HG03039 (cell line): ENCODE measurements around the gene LCN12.
"Not testable (repeated sequence)": the region's sequence is repeated elsewhere in the genome, so short reads cannot be mapped to it uniquely, and the experiment has no call there.

Experiments
- ATAC-seq: cut with Tn5 transposase; IDR thresholded peaks from one replicate; pipeline ENCODE4 v1.9.1; 2021; ENCODE audit warnings: mild to moderate bottlenecking, moderate library complexity; ENCODE audit not compliant: unreplicated experiment

The LCN12 gene

DNA sequence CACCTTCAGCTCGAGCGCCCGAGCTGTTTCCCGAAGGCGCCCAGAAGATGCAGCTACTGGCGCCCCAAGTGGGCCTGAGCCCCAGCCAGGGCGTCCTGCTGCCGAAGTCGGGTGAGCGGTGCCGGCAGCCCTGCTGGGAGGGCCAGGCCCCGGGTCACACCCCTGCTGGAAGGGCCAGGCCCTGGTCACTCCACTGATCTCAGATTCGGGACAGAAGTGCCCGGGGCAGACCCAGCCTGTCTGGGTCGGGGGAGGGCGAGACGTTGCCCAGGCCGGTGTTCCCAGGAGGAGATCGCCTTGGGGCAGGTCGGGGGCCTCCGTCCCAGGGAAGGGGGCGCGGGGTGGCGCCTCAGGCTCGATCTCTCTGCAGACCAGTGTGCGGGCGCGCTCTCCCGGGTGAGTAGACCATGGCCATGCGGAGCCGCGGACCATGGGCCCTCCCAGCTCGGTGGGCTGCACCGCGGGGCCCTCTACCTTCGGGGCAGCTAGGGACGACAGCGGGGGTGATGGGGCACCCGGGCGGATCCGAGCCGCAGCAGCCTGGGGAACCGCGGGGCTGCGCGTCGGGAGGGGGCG lies 33.0 kb downstream of the LCN12 start:
- no peak for ATAC-seq

DNA sequence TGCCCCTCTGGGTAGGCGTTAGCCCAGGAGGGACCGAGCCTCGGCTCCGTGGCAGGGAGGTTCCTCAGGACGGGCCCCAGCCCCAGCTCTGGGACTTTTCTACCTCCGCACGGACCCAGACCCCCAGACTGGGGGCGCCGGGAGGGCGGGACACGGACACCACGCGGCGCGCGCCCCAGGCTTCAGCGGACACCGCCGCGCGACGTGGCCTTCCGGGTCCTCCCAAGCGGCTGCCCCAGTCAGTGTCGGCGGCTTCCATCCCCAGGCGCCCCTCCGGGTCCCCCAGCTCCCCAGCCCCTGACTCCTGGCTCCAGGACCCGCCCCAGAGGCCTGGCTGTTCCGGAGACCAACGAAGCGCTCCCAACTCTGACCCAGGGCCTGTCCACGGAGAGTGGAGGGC lies 33.8 kb downstream of the LCN12 start:
- no peak for ATAC-seq

DNA sequence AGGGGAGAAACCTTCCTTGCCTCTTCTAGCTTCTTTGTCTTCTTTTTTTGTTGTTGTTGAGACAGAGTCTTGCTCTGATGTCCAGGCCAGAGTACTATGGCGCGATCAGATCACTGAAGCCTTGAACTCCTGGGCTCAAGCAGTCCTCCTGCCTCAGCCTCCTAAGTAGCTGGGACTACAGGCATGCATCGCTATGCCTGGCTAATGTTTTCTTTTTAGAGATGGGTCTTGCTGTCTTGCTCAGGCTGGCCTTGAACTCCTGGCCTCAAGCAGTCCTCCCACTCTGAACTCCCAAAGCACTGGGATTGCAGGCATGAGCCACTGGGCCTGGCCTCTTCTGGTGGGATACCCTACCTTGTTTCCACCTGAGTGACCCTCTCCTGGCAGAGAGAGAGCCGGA lies 36.8 kb downstream of the LCN12 start:
- no peak for ATAC-seq

DNA sequence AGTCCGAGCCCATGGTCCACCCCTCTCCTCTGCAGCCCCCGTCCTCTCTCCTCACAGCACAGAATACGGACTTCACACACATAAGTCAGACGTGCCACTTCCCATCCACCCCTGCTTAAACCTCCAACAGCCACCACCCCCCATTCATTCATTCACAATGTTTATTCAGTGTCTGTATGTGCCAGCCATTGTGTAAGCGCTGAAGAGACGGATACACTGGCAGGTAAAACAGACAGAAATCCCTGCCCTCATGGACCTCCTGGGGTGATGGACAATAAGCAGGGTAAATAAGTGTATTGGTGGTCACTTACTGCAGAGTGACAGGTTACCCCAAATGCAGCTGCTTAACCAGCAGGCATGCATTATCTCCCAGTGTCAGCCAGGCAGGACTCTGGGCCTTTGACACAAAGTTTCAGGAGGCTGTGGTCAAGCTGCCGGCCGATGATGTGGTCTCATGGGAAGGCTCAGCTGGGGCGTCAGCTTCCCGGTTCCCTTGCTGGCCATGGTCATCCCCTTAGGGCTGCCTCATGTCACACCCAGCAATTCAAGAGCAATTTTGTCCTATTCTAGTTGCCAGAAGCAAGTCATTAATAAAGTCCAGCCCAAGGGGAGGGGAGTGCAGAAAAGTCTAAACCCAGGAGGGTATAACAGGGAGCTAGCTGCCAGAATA lies 38.3 kb downstream of the LCN12 start:
- no peak for ATAC-seq

DNA sequence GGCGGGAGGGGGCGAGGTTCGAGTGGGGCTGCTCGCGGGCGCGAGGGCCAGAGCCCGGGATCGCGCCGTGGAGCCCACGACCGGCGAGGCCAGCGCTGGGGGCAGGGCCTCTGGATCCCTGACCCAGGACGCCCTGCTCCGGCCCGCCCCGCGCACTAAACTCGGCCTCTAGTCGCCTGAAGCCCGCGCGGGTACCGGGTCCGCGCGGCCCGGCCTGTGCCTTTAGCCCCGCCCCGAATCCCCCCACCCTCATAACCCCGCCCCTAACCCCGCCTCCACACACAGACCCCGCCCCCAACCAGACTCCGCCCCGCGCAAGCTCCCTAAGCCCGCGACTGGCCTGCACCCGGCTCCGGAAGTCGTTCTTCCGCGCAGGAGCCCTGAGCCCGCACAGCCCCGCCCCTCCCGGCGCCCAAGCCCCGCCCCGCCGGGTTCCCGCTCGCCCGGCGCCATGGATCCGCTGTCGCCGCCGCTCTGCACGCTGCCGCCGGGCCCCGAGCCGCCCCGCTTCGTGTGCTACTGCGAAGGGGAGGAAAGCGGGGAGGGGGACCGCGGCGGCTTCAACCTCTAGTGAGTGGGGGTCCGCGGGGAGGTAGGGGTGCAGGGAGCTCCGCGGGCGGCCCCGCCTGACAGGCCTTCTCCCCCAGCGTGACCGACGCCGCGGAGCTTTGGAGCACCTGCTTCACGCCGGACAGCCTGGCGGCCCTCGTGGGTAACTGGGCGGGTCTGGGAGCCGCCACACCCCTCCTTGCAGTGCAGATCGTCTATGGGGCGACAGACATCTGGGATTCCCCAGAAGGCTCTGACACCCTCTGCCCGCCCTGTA lies 40.1 kb downstream of the LCN12 start, which contains the start of gene PAXX:
Gene PAXX, plus strand, starts transcription at position 430 of the 826 bp plus-strand sequence. Its CDS starts 22 bp downstream, at position 452.
- peak; percentile 72 for ATAC-seq

DNA sequence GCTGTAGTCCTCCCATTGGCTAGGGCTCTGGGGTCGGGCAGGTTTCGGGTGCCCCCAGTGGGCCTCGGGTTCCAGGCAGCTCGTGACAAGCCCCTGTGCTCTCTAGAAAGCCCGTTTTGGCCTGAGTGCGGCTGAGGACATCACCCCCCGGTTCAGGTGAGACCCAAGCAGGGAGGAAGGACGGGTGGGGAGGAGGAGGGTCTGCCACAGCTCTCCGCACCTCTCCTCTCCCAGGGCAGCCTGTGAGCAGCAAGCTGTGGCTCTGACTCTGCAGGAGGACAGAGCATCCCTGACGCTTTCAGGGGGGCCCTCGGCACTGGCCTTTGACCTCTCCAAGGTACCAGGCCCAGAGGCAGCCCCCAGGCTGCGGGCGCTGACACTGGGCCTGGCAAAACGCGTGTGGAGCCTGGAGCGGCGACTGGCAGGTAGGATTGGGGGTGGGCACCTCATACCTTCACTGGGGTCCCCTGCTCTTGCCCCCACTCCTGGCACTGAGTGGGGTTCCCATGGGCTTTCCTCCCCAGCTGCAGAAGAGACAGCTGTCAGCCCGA lies 40.8 kb downstream of the LCN12 start:
- ATAC-seq = no peak

DNA sequence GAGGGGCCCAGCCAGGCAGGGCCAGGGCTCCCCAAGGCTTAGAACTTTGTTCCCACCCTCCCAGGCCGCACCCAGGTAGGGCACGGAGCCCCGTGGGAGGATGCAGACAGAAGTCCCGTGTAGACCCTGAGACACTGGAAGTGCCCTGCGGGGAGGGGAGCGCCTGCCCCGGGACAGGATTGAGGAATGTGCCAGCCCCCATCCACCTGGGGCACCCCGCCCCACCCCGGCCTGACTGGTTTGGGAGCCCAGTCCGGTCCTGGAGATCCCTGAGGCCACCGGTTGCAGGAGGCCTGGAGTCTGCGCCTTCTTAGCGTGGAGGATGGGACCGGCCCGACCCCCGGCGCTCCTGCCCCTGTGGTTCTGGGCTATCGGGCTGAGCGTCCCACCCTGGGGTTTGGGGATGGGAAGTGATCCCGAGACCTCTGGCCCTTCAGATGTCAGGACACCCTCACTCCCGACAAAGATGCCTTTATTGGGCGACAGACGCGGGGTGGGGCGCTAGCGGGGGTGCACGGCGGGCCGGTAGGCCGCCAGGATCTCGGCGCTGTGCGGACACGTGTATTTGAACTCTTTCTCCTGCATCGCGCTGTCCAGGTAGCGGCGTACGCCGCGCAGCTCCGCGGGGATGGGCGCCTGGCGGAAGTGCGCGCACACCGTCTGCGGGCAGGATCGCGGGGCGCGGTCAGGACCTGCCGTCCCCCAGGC lies 42.3 kb downstream of the LCN12 start:
- no peak for ATAC-seq

DNA sequence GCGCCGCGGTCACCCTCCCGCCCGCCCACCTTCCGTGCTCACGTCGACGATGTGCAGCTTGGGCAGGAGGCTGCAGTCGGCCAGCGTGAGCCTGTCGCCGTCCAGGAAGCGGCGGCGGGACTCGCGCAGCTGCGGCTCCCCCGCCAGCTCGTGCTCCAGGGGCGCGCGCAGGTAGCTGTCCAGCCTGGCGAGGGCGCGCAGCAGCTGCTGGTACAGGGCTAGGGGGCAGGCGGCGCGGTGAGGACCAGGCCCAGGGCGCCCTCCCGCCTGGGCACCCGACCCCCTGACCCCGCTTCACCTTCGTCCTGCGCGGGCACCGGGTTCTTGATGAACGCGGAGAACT lies 42.8 kb downstream of the LCN12 start:
- no peak for ATAC-seq

DNA sequence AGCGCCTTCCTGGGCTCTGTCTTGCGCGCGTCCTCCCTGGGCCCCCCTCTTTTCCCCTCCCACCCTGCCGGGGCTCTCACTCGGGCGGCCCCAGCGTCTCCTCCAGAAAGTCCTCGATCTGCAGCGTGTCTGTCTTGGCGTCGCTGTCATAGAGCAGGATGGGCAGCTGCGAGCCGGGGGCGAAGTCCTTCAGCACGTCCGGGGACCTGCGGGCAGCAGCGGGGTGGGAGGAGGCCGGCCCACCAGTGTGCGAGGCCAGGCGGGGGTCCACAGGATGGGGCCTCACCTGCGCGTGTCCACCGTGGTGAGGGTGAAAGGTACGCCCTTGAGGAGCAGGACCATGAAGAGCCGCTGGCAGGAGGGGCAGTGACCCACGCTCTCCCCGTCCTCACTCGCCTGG lies 43.3 kb downstream of the LCN12 start:
- ATAC-seq = no peak

DNA sequence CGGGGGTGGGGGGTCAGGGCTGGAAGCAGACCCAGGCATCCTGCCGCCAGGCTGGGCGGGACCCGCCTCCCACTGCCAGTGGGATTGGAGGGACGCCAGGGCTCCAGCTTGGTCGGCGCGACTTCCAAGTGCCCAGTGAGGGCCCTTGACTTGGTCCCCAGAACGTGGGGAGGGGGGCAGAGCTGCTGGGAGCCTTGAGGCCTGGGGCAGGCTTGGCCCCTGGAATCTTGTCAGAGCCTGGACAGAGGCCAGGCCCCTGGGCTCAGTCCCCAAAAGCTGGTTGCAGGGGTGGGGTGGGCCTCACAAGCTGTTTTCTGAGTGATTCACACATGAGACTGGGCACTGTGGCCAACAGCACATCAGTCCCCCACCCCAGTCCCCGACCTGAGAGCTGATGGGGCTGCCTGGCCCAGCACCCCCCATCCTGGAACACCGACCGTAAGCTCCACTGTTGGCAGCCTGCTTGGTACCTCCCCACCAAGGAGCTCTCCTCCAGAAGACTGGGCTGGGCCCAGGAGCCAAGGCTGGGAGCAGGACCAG lies 43.8 kb downstream of the LCN12 start:
- no peak for ATAC-seq

DNA sequence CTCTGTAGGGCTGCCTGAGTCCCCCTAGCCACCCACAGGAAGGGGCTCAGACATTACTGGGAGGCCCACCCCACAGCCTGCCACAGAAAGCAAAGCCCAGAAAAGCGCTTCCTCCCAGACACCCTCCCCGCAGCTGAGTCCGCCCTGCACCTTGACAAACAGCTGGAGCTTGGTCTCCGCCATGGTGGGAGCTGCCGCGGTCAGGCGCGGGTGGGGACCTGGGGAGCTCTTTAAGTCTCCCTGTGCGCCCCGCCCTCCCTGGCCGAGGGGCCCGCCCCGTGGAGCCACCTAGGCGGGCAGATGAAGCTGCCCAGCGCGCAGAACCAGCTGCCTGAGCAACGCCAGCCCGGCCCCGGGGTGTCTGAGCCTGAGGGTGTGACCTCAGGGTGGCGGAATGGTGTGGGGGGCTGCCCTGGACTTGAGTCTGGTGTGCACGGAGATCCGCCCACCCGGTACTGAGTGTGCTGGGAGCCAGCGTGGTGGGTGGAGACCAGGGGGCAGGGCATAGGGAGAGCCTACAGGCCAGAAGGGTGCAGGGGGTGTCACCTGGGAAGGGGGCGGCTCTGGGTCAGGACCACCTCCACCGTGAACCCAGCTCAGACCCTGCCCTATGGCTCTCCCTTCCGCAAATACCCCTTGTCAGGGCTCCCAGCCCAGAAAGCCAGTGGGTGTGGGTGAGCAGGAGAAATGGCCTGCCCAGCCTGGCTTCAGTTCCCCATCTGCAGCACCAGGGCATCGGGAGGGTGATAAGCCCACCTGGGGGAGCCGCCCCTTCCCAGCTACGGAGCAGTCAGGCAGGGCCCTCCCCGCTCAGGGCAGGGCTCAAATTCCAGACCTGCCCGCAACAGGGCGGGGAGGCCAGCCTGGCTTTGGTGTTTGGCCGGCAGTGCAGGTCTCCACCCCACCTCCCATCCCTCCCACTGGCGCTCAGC lies 44.6 kb downstream of the LCN12 start, which contains the start of gene CLIC3:
Gene CLIC3, minus strand, starts transcription at position 208 of the 932 bp plus-strand sequence. Its CDS starts 25 bp downstream, at position 183.
- no peak for ATAC-seq

DNA sequence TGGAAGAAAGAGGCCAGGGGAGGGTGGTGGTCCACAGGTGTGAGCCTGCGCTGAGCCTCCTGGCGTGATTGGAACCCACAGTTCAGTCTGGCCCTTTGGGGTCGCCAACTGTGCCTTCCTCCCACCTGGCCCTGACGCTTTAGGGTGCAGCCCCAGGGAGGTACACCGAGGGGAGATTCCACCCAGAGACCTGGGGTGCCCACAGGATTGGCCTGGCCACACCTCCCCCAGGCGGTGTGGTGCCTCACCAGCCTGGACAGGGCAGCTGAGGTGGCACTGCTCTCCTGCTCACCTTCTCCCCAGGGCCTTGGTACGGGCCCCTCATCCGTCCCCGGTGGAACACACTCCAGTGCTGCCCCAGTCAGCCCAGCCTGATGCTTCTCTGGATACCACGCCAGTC lies 45.3 kb downstream of the LCN12 start:
- no peak for ATAC-seq

DNA sequence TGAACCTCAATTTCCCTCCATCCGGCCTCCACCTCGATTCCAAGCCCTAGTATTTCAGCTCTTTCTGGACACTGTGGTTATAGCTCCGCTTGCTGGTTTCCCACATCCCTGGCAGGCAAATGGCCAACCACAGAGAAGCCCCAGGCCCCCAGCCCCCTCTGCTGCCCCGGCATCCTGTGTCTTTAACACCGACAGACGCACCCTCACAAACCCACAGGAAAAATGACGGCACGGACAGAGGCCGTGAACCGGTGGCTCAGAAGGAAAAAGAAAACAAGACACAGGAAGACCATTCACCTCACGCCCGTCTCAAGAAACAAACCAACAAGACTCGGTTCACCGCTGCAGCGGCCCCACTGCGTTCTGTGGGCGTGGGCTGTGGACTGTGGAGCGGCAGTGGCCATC lies 45.8 kb downstream of the LCN12 start:
- no peak for ATAC-seq

DNA sequence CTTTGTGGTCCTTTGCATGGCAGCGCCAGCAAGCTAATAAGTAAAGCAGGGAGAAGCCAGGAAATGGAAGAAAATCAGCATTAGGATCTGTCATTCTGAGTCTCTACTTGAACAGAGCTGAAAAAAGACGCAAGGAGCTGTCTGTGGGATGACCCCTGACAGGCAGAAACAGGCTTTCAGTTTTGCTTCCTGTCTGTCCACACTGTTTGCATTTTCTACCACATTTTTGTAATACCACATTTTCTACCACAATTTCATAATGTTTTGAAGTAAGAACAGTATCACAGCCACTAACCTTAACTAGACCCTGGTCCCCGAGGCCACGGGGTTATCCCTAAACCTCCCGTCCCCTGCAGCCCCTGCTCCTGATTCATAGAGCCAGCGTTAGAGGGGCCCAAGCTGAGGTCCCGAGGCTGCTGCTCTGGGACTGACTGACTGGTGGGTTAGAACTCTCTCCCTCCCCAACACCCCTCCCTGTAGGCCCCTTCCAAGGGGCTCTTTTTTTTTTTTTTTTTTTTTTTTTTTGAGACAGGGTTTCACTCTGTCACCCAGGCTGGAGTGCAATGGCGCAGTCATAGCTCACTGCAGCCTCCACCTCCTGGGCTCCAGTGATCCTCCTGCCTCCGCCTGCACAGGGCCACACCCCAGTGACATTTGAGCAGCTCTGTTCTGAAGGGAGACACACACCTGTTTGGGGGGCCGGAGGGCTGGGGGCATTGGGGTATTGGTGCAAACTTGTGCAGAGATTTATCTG lies 48.3 kb downstream of the LCN12 start:
- no peak for ATAC-seq

DNA sequence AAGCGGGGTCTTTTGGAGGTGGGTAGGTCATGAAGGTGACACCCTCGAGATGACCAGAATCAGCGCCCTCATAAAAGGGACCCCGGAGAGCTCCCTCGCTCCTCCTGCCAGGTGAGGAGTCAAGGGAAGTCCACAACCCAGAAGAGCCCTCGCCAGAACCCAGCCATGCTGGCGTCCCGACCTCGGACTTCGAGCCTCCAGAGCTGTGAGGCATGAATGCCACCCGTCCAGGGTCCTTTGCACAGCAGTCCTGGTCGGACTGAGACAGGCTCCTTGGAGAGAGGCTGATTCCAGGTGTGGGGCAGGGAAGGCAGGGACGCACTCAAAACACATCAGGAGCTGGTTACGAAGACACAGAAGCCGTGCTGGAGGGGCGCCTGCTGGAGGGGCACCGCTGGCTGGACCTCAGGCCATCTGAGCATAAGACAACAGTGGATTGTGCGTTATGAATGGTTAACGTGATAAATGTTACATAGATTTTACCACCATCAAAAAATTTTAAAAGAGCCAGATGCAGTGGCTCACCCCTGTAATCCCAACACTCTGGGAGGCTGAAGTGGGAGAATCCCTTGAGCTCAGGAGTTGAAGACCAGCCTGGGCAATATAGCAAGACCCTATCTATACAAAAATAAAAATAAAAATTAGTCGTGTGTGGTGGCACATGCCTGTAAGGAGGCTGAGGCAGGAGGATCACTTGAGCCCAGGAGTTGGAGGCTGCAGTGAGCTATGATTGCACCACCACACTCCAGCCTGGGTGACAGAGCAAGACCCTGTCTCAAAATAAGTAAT lies 50.0 kb downstream of the LCN12 start:
- ATAC-seq = no peak

DNA sequence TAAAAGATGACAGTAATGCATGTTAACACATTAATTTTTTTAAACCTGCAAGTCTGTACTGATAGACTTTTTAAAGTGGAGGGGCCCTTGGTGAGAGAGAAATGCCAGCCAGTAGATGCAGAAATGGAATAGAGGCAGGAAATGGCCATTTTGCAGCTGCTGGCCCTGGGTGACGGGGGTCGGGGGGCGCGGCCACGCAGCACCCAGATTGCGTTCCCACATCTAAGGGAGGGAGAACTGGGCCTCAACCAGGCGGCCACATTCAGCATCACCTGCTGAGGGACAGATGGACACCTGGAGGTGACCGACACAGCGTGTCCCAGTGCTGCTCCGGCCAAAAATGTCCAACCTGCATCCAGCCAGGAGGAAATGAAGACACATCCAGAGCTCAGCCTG lies 50.6 kb downstream of the LCN12 start:
- no peak for ATAC-seq

DNA sequence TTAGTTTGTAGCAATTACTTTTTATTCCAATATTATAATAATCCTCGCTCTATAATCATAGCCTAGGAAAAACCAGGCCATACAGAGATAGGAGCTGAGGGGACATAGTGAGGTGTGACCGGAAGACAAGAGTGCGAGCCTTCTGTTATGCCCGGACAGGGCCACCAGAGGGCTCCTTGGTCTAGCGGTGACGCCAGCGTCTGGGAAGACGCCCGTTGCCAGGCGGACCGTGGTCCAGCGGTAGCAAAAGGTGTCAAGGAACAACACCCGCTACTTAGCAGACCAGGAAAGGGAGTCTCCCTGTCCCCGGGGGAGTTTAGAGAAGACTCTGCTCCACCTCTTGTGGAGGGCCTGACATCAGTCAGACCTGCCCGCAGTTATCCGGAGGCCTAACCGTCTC lies 52.2 kb downstream of the LCN12 start:
- ATAC-seq = not testable (repeated sequence)
